ENCODE data around the gene NEK6. TPM values are rescaled to one million over a fixed set of nuclear protein-coding genes. Genes with fewer than 3 reads are reported as not detected.
A peak's percentile ranks its signal among the peaks of the same experiment; 100 is the strongest.

Gene NEK6
- total RNA-seq, 6 experiments from 2014 or later: 61.6 to 128 (median 67.5) TPM

DNA sequence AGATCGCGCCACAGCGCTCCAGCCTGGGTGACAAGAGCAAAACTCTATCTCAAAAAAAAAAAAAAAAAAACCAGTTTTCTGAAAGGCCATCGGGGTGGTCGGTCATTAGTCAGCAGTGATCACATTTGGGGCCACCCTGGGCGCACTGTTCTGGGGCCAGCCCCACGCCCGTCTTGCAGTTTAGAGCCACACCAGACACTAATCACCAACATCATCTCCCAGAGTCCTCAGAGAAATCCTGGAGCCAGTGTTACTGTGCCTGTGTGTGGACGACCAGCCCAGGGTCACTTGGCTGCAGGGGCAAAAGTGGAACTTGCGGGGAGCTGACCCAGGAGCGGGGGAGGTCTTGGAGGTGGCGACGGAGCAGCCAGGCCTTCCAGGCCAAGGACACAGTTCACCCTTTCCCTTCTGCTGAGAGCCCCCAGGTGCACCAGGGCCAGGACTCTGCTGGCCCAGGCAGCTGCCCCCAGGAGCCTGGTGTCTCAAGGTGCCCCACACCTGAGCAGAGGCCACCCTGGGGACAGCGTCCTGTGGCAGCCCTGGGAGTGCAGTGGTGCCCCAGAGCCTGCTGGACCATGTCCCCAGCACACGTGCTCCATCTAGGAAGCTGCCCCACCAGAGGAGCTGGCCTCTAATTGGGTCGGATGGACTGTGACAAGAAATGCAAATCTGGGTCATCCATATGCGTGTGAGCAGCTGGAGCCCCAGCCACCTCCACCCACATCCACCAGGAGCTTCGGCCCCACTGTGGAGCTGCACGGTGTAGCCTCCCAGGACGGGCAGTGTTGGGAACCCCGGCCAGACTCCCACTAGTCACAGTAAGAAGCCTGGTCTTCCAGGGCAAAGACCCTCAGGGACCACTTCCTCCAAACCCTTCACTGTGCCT lies 51.1 kb downstream of the NEK6 start:
- Histone ChIP-seq H3K27ac (no peak overlapping the region), H3K27me3 (no peaks in the 10 kb centered on the region), H3K4me3 (no peak overlapping the region), H3K9me3 (no peaks in the 10 kb centered on the region), H3K4me1 (no peaks in the 10 kb centered on the region), H3K36me3 (peaks cover 0 to 22% (median under 1%) of the 10 kb centered on the region in 4 donors)
- 93% methylated on average over 3 of the region's 21 CpGs for WGBS (ENCODE audit: insufficient coverage, low coverage, low lambda C conversion rate, missing lambda C conversion rate)
- ATAC-seq: peak in 2 of 4 donors; percentile 5 to 23
- DNase-seq: no peak
- TF ChIP-seq POLR2A (IDR thresholded peaks at IDR 0.05) (no peak), CTCF (IDR thresholded peaks at IDR 0.05) (no peak)
- intact Hi-C loops (cut with DNase I): no loop called here

- Histone ChIP-seq H3K36me3 (peaks cover 0 to 27% (median 1%) of the 10 kb centered on the region in 4 donors), H3K27me3 (no peaks in the 10 kb centered on the region), H3K9me3 (no peaks in the 10 kb centered on the region), H3K27ac (no peak overlapping the region), H3K4me3 (no peak overlapping the region), H3K4me1 (no peaks in the 10 kb centered on the region)
- WGBS (ENCODE audit: insufficient coverage, low coverage, low lambda C conversion rate, missing lambda C conversion rate): 80% methylated on average over 8 of the region's 15 CpGs
- no peak for TF ChIP-seq POLR2A (IDR thresholded peaks at IDR 0.05)
- TF ChIP-seq CTCF (IDR thresholded peaks at IDR 0.05): no peak
- DNase-seq (no peak), ATAC-seq (peak in 1 of 4 donors; percentile 20)
- intact Hi-C loops (cut with DNase I): loop anchor here in 1 of 2 donors (10.0 kb wide), 1 partner anchor 175 kb away; no protein-coding TSS in a partner anchor
These were observed 51.9 kb downstream of the NEK6 start for GRCh38 chr9:124309667-124310084.

GRCh38 chr9:124311283-124311682 lies 53.5 kb downstream of the NEK6 start:
- WGBS (ENCODE audit: insufficient coverage, low coverage, low lambda C conversion rate, missing lambda C conversion rate): no CpG with 5 or more reads among the region's 5 CpGs
- Histone ChIP-seq H3K36me3 (peaks cover 0 to 40% (median 5%) of the 10 kb centered on the region in 4 donors), H3K4me1 (no peaks in the 10 kb centered on the region), H3K27ac (no peak overlapping the region), H3K27me3 (no peaks in the 10 kb centered on the region), H3K4me3 (no peak overlapping the region), H3K9me3 (no peaks in the 10 kb centered on the region)
- no peak for DNase-seq
- ATAC-seq: no peak
- intact Hi-C loops (cut with DNase I): loop anchor here in 1 of 2 donors (10.0 kb wide), 1 partner anchor 176 kb away; no protein-coding TSS in a partner anchor
- TF ChIP-seq POLR2A (IDR thresholded peaks at IDR 0.05): no peak
- TF ChIP-seq CTCF (IDR thresholded peaks at IDR 0.05): no peak

- Histone ChIP-seq H3K9me3 (no peaks in the 10 kb centered on the region), H3K27me3 (no peaks in the 10 kb centered on the region), H3K36me3 (peaks cover 0 to 49% (median 5%) of the 10 kb centered on the region in 4 donors), H3K4me1 (no peaks in the 10 kb centered on the region), H3K4me3 (no peak overlapping the region), H3K27ac (no peak overlapping the region)
- 80% methylated on average over 4 of the region's 27 CpGs for WGBS (ENCODE audit: insufficient coverage, low coverage, low lambda C conversion rate, missing lambda C conversion rate)
- TF ChIP-seq POLR2A (IDR thresholded peaks at IDR 0.05) (no peak), CTCF (IDR thresholded peaks at IDR 0.05) (no peak)
- DNase-seq: no peak
- intact Hi-C loops (cut with DNase I): loop anchor here in 1 of 2 donors (10.0 kb wide), 1 partner anchor 178 kb away; no protein-coding TSS in a partner anchor
- ATAC-seq: no peak
These were observed 54.8 kb downstream of the NEK6 start for GRCh38 chr9:124312290-124313265.
